Right lobe of liver (tissue), 4 donors: ENCODE measurements around the gene STK38L.

ENCODE experiments used
- POLR2A ChIP-seq: fragments of 450-650 bp; IDR thresholded peaks from one replicate; pipeline ENCODE4 v1.6.1; 2017; ENCODE audit warnings: antibody characterized with exemption, mild to moderate bottlenecking
- TF ChIP-seq, protein P1 (sequence below), 4 donors: fragments of 200-600 bp in 3 of 4; fragments of 450-650 bp in 1 of 4; IDR thresholded peaks; one replicate each; pipeline versions ENCODE4 v1.5.1 to v1.8.0; 2016 to 2022; ENCODE audit warnings: antibody characterized with exemption in 4 of 4, mild to moderate bottlenecking in 2 of 4
- donor health status: DM: no; HTN: no; CAD: no.
- donor health status: DM: no; HTN: no; CAD: no.
- donor health status: DM: no; HTN: yes; CAD: no.

DNA sequence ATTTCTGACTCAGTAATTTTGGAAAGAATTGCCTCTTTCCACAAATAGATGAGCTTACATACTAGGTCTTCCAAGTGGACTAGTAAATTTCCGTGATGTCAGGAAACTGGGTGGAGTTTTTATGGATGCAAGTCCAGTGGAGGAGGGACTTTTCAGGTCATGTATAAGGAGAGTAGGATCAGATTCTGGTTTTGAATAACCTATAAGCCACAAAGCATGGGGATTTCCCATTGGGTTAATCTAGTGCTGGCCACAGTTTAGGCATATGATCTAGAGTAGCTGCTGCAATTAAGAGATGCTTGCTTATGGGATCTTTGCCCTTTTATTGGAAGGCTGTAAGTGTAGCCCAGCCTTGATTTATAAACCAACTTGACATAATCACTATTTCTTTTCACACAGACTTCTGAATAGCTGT is 33.8 kb downstream of the STK38L start:
- TF ChIP-seq, protein P1, sequence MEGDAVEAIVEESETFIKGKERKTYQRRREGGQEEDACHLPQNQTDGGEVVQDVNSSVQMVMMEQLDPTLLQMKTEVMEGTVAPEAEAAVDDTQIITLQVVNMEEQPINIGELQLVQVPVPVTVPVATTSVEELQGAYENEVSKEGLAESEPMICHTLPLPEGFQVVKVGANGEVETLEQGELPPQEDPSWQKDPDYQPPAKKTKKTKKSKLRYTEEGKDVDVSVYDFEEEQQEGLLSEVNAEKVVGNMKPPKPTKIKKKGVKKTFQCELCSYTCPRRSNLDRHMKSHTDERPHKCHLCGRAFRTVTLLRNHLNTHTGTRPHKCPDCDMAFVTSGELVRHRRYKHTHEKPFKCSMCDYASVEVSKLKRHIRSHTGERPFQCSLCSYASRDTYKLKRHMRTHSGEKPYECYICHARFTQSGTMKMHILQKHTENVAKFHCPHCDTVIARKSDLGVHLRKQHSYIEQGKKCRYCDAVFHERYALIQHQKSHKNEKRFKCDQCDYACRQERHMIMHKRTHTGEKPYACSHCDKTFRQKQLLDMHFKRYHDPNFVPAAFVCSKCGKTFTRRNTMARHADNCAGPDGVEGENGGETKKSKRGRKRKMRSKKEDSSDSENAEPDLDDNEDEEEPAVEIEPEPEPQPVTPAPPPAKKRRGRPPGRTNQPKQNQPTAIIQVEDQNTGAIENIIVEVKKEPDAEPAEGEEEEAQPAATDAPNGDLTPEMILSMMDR (IDR thresholded peaks at IDR 0.05): no peak
- no peak for TF ChIP-seq POLR2A
